HG03066 (cell line): ENCODE measurements around the gene BEND3.
"Not testable (repeated sequence)": the region's sequence is repeated elsewhere in the genome, so short reads cannot be mapped to it uniquely, and the experiment has no call there.

Source experiments
- ATAC-seq: cut with Tn5 transposase; IDR thresholded peaks from one replicate; pipeline ENCODE4 v1.9.1; 2021; ENCODE audit warnings: low read depth; ENCODE audit not compliant: unreplicated experiment

Gene BEND3

GRCh38 chr6:107047807-107048206, 67.5 kb downstream of the BEND3 start:
- no peak for ATAC-seq

GRCh38 chr6:107045826-107046675, 69.3 kb downstream of the BEND3 start:
- no peak for ATAC-seq

- no peak for ATAC-seq
Measured at GRCh38 chr6:107033126-107033525, 82.2 kb downstream of the BEND3 start.

- ATAC-seq, result no peak
Measured at GRCh38 chr6:107032051-107032450, 83.3 kb downstream of the BEND3 start.

DNA sequence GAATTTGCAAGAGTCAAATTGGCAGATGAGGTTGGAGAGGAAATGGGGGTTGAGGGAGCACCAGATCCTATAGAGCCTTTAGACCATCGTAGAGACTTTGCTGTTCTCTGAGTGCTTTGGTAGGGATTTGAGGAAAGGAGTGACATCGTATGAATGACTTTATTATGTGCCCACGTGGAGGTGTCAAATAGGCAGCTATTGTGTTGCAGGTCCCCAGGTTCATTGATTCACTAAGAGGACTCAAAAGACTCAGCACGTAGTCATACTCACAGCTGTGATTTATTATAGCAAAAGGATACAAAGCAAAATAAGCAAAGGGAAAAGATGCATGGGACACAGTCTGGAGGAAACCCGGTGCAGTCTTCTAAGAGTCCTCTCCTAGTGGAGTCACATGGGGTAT, 85.2 kb downstream of the BEND3 start:
- no peak for ATAC-seq

DNA sequence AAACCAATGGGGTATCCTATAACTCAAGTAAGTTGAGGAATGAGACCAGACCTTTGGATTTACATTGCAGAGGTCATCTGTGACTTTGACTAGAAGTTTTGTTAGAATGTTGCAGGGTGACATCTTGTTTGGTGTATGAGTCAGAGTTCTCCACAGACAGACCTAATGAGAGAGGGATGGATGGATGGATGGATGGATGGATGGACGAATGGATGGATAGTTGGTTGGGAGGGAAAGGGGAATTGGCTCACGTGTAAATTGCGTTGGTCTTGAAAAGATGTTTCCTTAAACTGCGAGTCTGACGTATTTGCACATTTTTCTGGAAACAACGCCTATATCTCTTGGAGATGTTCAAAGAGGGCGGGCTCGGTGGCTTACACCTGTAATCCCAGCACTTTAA, 88.3 kb downstream of the BEND3 start:
- no peak for ATAC-seq

- ATAC-seq, result no peak
Measured at GRCh38 chr6:107021446-107022185, 93.7 kb downstream of the BEND3 start.

DNA sequence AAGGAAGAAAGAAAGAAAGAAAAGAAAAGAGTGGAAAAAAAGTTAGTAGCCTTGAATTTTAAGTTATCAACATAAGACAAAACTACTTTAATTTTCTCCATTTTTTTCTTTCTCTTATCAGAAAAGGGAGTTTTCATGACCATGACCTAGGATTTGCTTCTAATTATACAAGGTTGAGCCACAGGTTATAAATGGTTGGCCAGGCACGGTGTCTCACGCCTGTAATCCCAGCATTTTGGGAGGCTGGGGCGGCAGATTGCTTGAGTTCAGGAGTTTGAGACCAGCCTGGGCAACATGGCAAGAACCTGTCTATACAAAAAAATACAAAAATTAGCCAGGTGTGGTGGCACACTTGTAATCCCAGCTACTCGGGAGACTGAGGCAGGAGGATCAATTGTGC, 95.1 kb downstream of the BEND3 start:
- no peak for ATAC-seq

DNA sequence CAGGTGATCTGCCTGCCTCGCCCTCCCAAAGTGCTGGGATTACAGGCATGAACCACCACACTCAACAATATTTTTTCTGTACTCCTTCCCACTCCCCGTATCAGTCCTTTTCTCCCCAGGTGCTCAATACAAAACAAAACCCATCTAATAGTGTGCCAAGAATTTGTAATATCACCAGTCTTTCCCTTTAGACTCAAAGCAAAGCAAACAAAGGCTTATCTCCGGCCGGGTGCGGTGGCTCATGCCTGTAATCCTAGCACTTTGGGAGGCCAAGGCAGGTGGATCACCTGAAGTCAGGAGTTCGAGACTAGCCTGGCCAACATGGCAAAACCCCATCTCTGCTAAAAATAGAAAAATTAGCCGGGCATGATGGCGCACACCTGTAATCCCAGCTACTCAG, 95.7 kb downstream of the BEND3 start:
- not testable (repeated sequence) for ATAC-seq

DNA sequence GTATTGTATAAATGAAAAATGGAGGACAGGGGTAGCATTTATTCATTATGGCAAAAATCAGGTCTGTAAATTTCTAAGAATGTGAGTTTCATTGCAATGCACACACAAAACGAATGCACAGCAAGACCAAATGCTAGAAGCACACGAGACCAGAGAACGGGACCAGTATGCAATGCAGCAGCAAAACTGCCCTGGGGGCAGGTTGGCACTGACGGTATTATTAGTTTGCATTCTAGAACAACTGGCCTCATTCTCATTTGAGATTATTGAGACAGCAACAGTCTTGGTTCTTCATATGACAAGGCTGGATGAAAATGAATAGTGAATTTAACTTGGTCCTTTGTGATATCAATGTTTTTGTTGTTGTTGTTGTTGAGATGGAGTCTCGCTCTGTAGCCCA, 96.3 kb downstream of the BEND3 start:
- no peak for ATAC-seq
